Kidney (tissue), 14 donors: ENCODE results near the gene DESI1. TPM values are rescaled to one million over a fixed set of nuclear protein-coding genes. Genes with fewer than 3 reads are reported as not detected.
A peak's percentile ranks its signal among the peaks of the same experiment; 100 is the strongest.

Source experiments
- DNase-seq, 5 donors: peaks; one replicate each; pipeline ENCODE4 v3.0.0-alpha.2; 2013 to 2020
- FAIRE-seq: peaks from 2 replicates; lab custom pipeline; 2012; peaks lifted over from hg19 to GRCh38; lab: Jason Lieb, UNC
- H3K27ac ChIP-seq, 2 donors: one replicate each; pipeline ENCODE4 v1.7.0; 2013; ENCODE audit warnings: low read depth in 2 of 2, low read length in 2 of 2, inconsistent platforms in 1 of 2
- H3K27me3 ChIP-seq: one replicate; pipeline ENCODE4 v1.7.1; 2013; ENCODE audit warnings: low read length, inconsistent platforms; ENCODE audit not compliant: control insufficient read depth, insufficient read depth
- H3K36me3 ChIP-seq, 3 donors: one replicate each; pipeline versions ENCODE4 v1.7.0 to v1.7.1; 2013; ENCODE audit warnings: low read length in 3 of 3, control low read depth in 1 of 3, inconsistent platforms in 1 of 3; ENCODE audit not compliant: insufficient read depth in 3 of 3, control insufficient read depth in 2 of 3
- H3K4me1 ChIP-seq, 3 donors: one replicate each; pipeline versions ENCODE4 v1.7.0 to v1.7.1; 2013; ENCODE audit warnings: low read length in 3 of 3, inconsistent platforms in 1 of 3, low read depth in 1 of 3; ENCODE audit not compliant: control insufficient read depth in 2 of 3, insufficient read depth in 2 of 3
- H3K4me3 ChIP-seq, 3 donors: one replicate each; pipeline versions ENCODE4 v1.7.0 to v1.8.1; 2013; ENCODE audit warnings: low read length in 3 of 3, control low read depth in 1 of 3, inconsistent platforms in 1 of 3
- H3K9ac ChIP-seq, 3 donors: one replicate each; pipeline versions ENCODE4 v1.7.0 to v1.7.1; 2013; ENCODE audit warnings: low read length in 3 of 3, control low read depth in 1 of 3, inconsistent platforms in 1 of 3
- H3K9me3 ChIP-seq, 3 donors: one replicate each; pipeline versions ENCODE4 v1.7.0 to v1.7.1; 2013; ENCODE audit warnings: low read length in 3 of 3, control low read depth in 1 of 3, inconsistent platforms in 1 of 3; ENCODE audit not compliant: control insufficient read depth in 2 of 3, insufficient read depth in 1 of 3
- CTCF ChIP-seq: IDR thresholded peaks from 3 replicates; pipeline ENCODE4 v1.5.1; 2012; ENCODE audit warnings: mild to moderate bottlenecking, moderate library complexity, borderline replicate concordance; ENCODE audit not compliant: insufficient read depth; ENCODE audit errors: extremely low read depth
- intact Hi-C: fragments of 100-400 bp; cut with DNase I; formaldehyde crosslinking; loops from one replicate; pipeline ENCODE4 v1.11.1; 2022
- polyA plus RNA-seq: library from polyadenylated mRNA; stranded (reverse); fragments of 350-450 nt; fragmentation: Illumina TruSeq; extraction: RNeasy Lipid Tissue Mini Kit (QIAGEN cat#74804); gene quantifications from one replicate; pipeline ENCODE4 v1.2.3, GENCODE V29; 2014; ENCODE audit warnings: low read depth, low replicate concordance; ENCODE audit not compliant: insufficient read depth
- total RNA-seq: library from RNA; stranded (reverse); fragmentation: NEBNext Ultra II Directional; extraction: Animal tissue kit (Norgen Biotek cat#: 25700); gene quantifications from one replicate; pipeline ENCODE4 v1.2.1, GENCODE V29; 2021
- donor health status: control.
- donor health status: control.
- donor health status: control.
- donor health status: control.
- donor health status: control.
- donor health status: DM: yes; HTN: yes; CAD: no.
- donor health status: Normal renal cell carcinoma (clear cell type).

DESI1 gene
- total and polyA plus RNA-seq, 2 donors from 2014 or later, result 28.6 to 29.1 TPM

- intact Hi-C loops, result no loop called here
- H3K4me3 ChIP-seq, result no peak overlapping the region
- H3K9ac ChIP-seq, result no peak overlapping the region
- DNase-seq, result no peak
- H3K27me3 ChIP-seq, result no peaks in the 10 kb centered on the region
- no peak for TF ChIP-seq CTCF
- FAIRE-seq, result no peak
- no peaks in the 10 kb centered on the region for H3K9me3 ChIP-seq
- peak overlapping the region in 1 of 2 donors; percentile 43 for H3K27ac ChIP-seq
- H3K36me3 ChIP-seq, result peaks cover 0 to 23% (median 9%) of the 10 kb centered on the region in 3 donors
- peaks cover 0 to 8% (median 0%) of the 10 kb centered on the region in 3 donors for H3K4me1 ChIP-seq
These were observed 42.7 kb downstream of the DESI1 start for GRCh38 chr22:41578114-41578513.

- H3K4me3 ChIP-seq, result no peak overlapping the region
- no peaks in the 10 kb centered on the region for H3K27me3 ChIP-seq
- no peak overlapping the region for H3K9ac ChIP-seq
- FAIRE-seq (no peak), DNase-seq (peak in 4 of 5 donors; percentile 69 to 79 (median 76))
- H3K9me3 ChIP-seq, result no peaks in the 10 kb centered on the region
- peaks cover 0 to 16% (median 6%) of the 10 kb centered on the region in 3 donors for H3K36me3 ChIP-seq
- H3K27ac ChIP-seq, result peak overlapping the region in 1 of 2 donors; percentile 2
- intact Hi-C loops, result no loop called here
- peak; percentile 72 for TF ChIP-seq CTCF
- peaks cover 0 to 8% (median 0%) of the 10 kb centered on the region in 3 donors for H3K4me1 ChIP-seq
These were observed 44.0 kb downstream of the DESI1 start for GRCh38 chr22:41576877-41577276.

GRCh38 chr22:41575533-41575932 lies 45.3 kb downstream of the DESI1 start:
- peaks cover 0 to 16% (median 6%) of the 10 kb centered on the region in 3 donors for H3K36me3 ChIP-seq
- H3K4me3 ChIP-seq, result no peak overlapping the region
- no peaks in the 10 kb centered on the region for H3K27me3 ChIP-seq
- peaks cover 0 to 8% (median 0%) of the 10 kb centered on the region in 3 donors for H3K4me1 ChIP-seq
- TF ChIP-seq CTCF, result no peak
- no peaks in the 10 kb centered on the region for H3K9me3 ChIP-seq
- DNase-seq, result no peak
- intact Hi-C loops, result no loop called here
- no peak overlapping the region for H3K27ac ChIP-seq
- FAIRE-seq, result no peak
- no peak overlapping the region for H3K9ac ChIP-seq
